ENCODE results near the gene CKS2.
A peak's percentile ranks its signal among the peaks of the same experiment; 100 is the strongest.

The CKS2 gene

GRCh38 chr9:89347651-89348050 is 36.7 kb downstream of the CKS2 start:
- no peak for ATAC-seq (replicated peaks)
- DNase-seq = no peak
- Mint-ChIP-seq H3K36me3 (peaks cover 57 to 85% of the 10 kb centered on the region in 2 donors), H3K4me3 (no peak overlapping the region), H3K4me1 (peaks cover 16 to 34% of the 10 kb centered on the region in 2 donors), H3K27ac (no peak overlapping the region), H3K27me3 (no peaks in the 10 kb centered on the region), H3K9me3 (no peaks in the 10 kb centered on the region)

GRCh38 chr9:89349607-89350006 is 38.6 kb downstream of the CKS2 start:
- Mint-ChIP-seq H3K4me1 (peaks cover 17 to 27% of the 10 kb centered on the region in 2 donors), H3K36me3 (peaks cover 55 to 84% of the 10 kb centered on the region in 2 donors), H3K27ac (no peak overlapping the region), H3K9me3 (no peaks in the 10 kb centered on the region), H3K27me3 (no peaks in the 10 kb centered on the region), H3K4me3 (no peak overlapping the region)
- ATAC-seq (replicated peaks) (no peak), DNase-seq (no peak)

DNA sequence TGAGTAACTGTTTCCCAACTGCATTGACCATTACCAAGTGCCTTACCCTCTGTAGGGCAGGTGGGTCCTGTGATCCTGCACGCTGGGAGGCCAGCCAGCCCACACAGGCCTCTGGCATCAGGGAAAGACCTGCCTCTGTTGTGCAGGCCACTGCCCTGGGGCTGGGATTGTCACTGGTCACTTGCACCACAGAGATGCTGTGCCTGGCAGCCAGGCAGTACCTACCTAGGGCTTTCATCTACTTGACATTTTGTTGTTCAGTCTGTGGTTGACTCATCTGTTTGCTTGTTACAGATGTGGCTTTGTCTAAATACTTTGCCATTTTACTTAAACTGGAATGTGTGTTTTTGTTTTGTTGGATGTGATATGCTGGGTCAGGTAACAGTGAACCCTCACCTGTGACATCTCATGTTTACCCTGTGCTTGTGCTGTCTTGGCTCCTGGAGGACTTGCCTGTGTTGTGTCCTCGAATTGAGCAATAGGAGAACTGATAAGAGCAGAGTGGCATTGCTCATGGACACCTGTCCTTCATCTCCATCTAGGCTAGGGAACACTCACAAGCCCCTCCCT is 40.1 kb downstream of the CKS2 start:
- no peak for ATAC-seq (replicated peaks)
- H3K9me3 Mint-ChIP-seq = no peaks in the 10 kb centered on the region

GRCh38 chr9:89351584-89352300 is 40.7 kb downstream of the CKS2 start:
- peaks cover 54 to 82% of the 10 kb centered on the region in 2 donors for H3K36me3 Mint-ChIP-seq
- no peak for DNase-seq
- no peaks in the 10 kb centered on the region for H3K27me3 Mint-ChIP-seq
- no peak for ATAC-seq (replicated peaks)
- H3K9me3 Mint-ChIP-seq = no peaks in the 10 kb centered on the region
- H3K4me1 Mint-ChIP-seq = peaks cover 11 to 17% of the 10 kb centered on the region in 2 donors
- H3K27ac Mint-ChIP-seq = no peak overlapping the region
- no peak overlapping the region for H3K4me3 Mint-ChIP-seq

More for the DNA sequence above, 40.1 kb downstream of the CKS2 start:
- peaks cover 51 to 82% of the 10 kb centered on the region in 2 donors for H3K36me3 Mint-ChIP-seq
- no peaks in the 10 kb centered on the region for H3K27me3 Mint-ChIP-seq
- H3K27ac Mint-ChIP-seq = peak overlapping the region; percentile 5
- peaks cover 11 to 17% of the 10 kb centered on the region in 2 donors for H3K4me1 Mint-ChIP-seq
- no peak overlapping the region for H3K4me3 Mint-ChIP-seq
- no peak for DNase-seq

DNA sequence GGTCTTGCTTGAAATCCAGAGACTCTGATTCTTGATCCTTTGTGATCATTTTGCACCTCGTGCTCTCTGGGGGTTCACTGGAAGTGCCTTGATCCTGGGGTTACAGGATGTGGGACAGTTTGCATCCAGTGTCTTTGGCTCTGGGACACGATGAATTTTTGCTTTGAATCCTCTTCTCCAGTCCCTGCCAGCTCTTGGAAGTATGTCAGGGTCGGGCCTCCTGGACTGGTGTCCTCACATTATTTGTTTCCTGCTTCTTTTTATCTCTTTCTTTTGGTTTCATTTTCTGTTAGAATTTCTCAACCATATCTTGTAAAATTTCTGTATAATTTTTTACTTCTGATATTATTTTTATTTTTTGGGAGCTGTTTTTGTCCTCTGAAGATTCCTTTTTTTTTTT is 41.5 kb downstream of the CKS2 start:
- H3K4me3 Mint-ChIP-seq = no peak overlapping the region
- no peak overlapping the region for H3K27ac Mint-ChIP-seq
- DNase-seq (no peak), ATAC-seq (replicated peaks) (no peak)
- no peaks in the 10 kb centered on the region for H3K27me3 Mint-ChIP-seq
- peaks cover 57 to 83% of the 10 kb centered on the region in 2 donors for H3K36me3 Mint-ChIP-seq
- no peaks in the 10 kb centered on the region for H3K9me3 Mint-ChIP-seq
- peaks cover 12 to 21% of the 10 kb centered on the region in 2 donors for H3K4me1 Mint-ChIP-seq

DNA sequence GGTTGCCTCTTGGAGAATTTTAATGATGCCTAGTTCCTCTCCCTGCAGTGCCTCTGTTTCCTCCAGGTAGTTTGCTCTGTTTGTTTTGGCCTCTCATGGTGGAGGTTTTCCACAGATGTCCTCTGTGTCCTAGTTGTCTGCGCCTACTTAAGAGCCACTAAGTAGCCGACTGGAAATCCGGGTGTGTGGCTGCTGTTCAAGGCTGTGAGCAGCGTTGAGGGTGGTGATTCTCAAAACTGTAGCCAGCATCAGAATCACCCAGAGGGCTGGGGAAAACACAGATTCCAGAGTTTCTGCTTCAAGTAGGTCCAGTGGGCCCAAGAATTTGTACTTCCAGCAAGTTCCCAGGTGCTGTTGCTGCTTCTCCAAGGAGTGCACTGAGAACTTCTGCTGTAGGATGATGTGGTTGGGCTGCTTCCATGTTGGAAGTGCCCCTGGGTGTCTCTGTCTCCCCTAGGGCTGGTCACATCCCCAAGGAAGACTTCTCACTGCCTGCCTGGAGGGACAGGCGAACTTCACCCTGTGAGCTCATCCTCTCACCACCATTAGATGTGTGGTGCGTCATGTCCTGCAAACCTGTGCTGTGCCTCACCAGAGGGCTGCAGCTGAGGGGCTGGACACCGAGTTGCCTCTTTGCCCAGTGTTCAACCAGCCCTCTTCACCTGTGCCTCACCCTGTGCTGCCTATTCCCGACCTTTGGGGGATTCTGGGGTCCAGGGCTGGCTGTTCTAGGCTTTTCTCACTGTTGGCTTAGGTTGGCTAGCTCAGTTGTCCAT is 42.1 kb downstream of the CKS2 start:
- no peak for ATAC-seq (replicated peaks)
- no peaks in the 10 kb centered on the region for H3K9me3 Mint-ChIP-seq
- H3K36me3 Mint-ChIP-seq = peaks cover 56 to 83% of the 10 kb centered on the region in 2 donors
- no peak overlapping the region for H3K4me3 Mint-ChIP-seq
- H3K27me3 Mint-ChIP-seq = no peaks in the 10 kb centered on the region
- H3K27ac Mint-ChIP-seq = no peak overlapping the region
- no peak for DNase-seq
- peaks cover 12 to 24% of the 10 kb centered on the region in 2 donors for H3K4me1 Mint-ChIP-seq

GRCh38 chr9:89353989-89354388 is 43.0 kb downstream of the CKS2 start:
- Mint-ChIP-seq H3K27me3 (no peaks in the 10 kb centered on the region), H3K4me3 (no peak overlapping the region), H3K27ac (no peak overlapping the region), H3K4me1 (peaks cover 12 to 24% of the 10 kb centered on the region in 2 donors), H3K36me3 (peaks cover 59 to 84% of the 10 kb centered on the region in 2 donors), H3K9me3 (no peaks in the 10 kb centered on the region)
- ATAC-seq (replicated peaks) = no peak
- no peak for DNase-seq

DNA sequence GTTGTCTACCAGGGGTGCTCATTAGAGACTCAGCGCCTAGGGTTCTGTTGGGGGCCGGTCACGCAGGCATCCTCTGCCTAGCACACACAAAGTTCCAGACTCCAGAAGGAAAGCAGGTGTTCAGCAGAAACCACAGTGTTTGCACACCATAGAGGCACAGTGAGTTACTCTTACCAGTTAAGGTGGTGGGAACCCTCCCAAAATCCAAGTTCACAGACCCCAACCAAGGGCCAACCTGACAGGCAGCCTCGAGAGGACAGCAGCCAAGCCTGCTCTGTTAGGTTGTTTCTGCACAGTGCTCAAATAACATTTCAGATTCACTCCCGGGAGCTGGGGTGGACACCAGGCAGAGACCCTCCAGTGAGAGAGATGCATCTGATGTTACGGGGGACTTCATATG is 43.5 kb downstream of the CKS2 start:
- peaks cover 12 to 24% of the 10 kb centered on the region in 2 donors for H3K4me1 Mint-ChIP-seq
- no peaks in the 10 kb centered on the region for H3K27me3 Mint-ChIP-seq
- peaks cover 59 to 84% of the 10 kb centered on the region in 2 donors for H3K36me3 Mint-ChIP-seq
- no peak for DNase-seq
- H3K9me3 Mint-ChIP-seq = no peaks in the 10 kb centered on the region
- H3K4me3 Mint-ChIP-seq = no peak overlapping the region
- no peak for ATAC-seq (replicated peaks)
- H3K27ac Mint-ChIP-seq = peak overlapping the region; percentile 56

DNA sequence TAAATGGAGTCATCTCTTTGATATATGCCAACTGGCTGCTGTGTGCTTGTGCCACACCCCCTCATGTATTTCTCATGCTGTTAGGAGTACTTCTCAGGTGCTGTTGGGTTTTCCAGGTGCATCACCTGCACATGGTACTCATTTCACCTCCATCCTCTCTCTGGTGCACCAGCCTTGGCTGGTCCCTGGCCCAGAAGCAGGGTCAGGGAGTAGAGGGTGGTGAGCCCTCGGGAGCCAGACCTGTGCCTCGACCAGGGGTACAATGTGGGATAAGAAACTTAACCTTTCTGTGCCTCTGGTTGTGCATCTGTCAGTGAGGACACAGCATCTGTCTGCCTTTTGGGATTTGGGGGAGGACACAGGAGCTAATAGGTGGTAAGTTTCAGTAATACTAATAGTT is 45.8 kb downstream of the CKS2 start:
- DNase-seq = no peak
- Mint-ChIP-seq H3K27ac (peak overlapping the region; percentile 77), H3K4me3 (no peak overlapping the region), H3K27me3 (no peaks in the 10 kb centered on the region), H3K4me1 (peaks cover 5 to 17% of the 10 kb centered on the region in 2 donors), H3K36me3 (peaks cover 63 to 80% of the 10 kb centered on the region in 2 donors), H3K9me3 (no peaks in the 10 kb centered on the region)
- no peak for ATAC-seq (replicated peaks)

GRCh38 chr9:89357331-89358197 is 46.6 kb downstream of the CKS2 start:
- Mint-ChIP-seq H3K4me3 (no peak overlapping the region), H3K9me3 (no peaks in the 10 kb centered on the region), H3K4me1 (peaks cover 3 to 10% of the 10 kb centered on the region in 2 donors), H3K36me3 (peaks cover 63 to 81% of the 10 kb centered on the region in 2 donors), H3K27me3 (no peaks in the 10 kb centered on the region), H3K27ac (peak overlapping the region; percentile 37)
- ATAC-seq (replicated peaks) (peak; percentile 29 to 48), DNase-seq (no peak)

DNA sequence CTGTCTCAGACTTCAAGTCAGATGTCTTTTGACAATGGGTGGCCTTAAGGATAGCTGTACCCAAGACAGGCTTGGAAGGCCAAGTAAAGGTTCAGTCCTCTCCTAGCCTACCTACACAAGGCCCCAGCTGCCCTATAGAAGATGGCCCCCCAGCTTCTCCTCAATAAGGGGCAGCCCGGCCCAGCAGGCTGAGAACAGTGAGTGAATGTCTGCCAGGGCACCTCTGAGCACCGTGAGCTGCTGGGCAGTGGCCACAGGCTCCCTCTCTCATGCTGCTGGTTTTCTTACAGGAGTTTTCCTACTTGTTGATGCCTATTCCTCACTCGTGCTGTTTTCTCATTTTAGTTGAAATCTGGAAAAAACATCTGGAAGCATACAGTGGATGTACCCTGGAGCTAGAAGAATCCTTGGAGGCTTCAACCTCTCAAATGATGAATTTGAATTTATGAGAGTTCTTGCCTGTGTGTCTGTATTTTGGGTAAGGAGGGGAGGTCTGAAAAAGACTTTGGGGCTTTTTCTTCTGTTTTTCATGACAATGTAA is 47.5 kb downstream of the CKS2 start:
- H3K36me3 Mint-ChIP-seq = peaks cover 63 to 78% of the 10 kb centered on the region in 2 donors
- DNase-seq = no peak
- H3K27me3 Mint-ChIP-seq = no peaks in the 10 kb centered on the region
- peaks cover 1 to 7% of the 10 kb centered on the region in 2 donors for H3K4me1 Mint-ChIP-seq
- no peak overlapping the region for H3K27ac Mint-ChIP-seq
- no peak for ATAC-seq (replicated peaks)
- H3K9me3 Mint-ChIP-seq = no peaks in the 10 kb centered on the region
- H3K4me3 Mint-ChIP-seq = no peak overlapping the region

GRCh38 chr9:89358985-89359384 is 48.0 kb downstream of the CKS2 start:
- Mint-ChIP-seq H3K4me1 (peaks cover 1 to 8% of the 10 kb centered on the region in 2 donors), H3K9me3 (no peaks in the 10 kb centered on the region), H3K27me3 (no peaks in the 10 kb centered on the region), H3K36me3 (peaks cover 62 to 78% of the 10 kb centered on the region in 2 donors), H3K27ac (peak overlapping the region; percentile 42), H3K4me3 (no peak overlapping the region)
- ATAC-seq (replicated peaks) (peak in 1 of 2 donors; percentile 48), DNase-seq (no peak)

DNA sequence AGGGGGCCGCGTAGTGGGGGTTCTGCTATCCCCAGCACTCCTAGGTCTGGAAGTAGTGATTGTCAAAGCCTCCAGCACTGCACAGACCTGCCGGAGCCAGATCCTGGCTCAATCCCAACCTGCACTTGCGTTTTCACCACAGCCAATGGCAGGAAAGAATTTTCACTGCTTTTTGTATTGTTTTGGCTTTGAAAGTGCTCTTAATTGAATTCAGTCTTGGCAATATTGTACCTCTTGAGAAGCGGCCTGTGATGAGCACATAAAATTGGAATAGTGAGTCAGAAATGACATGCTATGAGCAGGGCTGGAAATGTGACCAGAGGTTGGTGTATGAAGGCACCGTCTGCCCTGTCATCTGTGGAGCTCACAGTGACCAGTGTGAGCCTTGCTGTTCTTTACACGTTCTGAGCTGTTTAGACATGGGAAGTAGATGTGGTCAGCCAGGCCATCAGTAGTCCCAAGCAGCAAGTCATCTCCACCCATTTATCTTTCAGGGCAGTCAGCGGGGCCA is 48.8 kb downstream of the CKS2 start:
- peaks cover 1 to 15% of the 10 kb centered on the region in 2 donors for H3K4me1 Mint-ChIP-seq
- no peaks in the 10 kb centered on the region for H3K9me3 Mint-ChIP-seq
- H3K36me3 Mint-ChIP-seq = peaks cover 55 to 77% of the 10 kb centered on the region in 2 donors
- no peak for ATAC-seq (replicated peaks)
- H3K27ac Mint-ChIP-seq = peak overlapping the region; percentile 52
- no peaks in the 10 kb centered on the region for H3K27me3 Mint-ChIP-seq
- H3K4me3 Mint-ChIP-seq = no peak overlapping the region
- no peak for DNase-seq
